Measurements from ENCODE around the gene MESP2. TPM values are rescaled to one million over a fixed set of nuclear protein-coding genes. Genes with fewer than 3 reads are reported as not detected.

The MESP2 gene
- total and polyA plus RNA-seq, 2 of the 13 experiments (the other 11 are each of a cell fraction or from before 2014, with no cell fraction given), result not detected

DNA sequence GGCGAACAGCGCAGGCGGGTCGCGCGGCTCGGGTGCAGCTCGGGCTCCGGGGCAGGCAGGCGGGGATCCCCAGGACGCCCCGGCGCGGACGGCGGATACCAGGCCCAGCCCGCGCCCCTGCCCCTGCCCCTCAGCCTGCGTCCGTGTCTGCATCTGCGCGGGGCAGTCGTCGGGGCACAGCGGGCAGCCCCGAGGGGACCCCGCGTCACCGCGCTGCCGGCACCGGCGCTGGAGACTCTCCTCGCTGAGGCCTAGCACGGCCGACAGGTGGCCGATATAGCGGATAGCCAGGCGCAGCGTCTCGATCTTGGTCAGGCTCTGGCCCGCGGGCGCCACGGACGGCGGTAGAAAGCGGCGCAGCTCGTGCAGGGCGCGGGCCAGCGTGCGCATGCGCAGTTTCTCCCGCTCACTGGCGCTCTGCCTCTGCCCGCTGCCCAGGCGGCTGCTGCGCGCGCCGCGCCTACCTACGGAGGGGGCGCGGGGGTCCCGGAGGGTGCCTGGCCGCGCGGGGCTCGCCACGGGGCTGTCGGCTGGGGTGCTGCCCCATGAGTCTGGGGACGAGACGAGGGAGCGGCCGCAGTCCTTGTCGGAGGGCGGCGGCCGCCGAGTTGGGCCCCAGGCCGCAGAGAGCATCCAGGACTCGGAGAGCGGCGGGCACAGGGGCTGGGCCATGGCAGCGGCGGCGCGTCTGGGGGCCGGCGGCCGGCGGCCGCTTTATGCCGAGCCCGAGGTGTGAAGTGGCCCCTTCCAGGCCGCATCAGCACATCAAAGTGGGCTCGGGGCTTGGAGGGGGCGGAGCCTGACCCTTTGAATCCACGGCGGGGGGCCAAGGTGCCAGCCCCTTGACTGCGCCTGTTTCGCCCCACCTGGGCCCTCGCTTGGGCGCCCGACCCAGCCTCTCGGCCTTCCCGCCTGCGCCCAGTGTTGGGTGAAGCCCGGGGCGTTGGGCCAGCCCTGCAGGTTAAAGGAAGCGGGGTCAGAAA lies 25.3 kb upstream of the MESP2 start, which contains the start of gene MESP1 (continued):
- TF ChIP-seq ZKSCAN1 (IDR thresholded peaks at IDR 0.05; ENCODE audit: low read length), result no peak
- no peak for TF ChIP-seq ZNF503 (CRISPR knock-in tag; IDR thresholded peaks at IDR 0.05)
- TF ChIP-seq ZNF121 (CRISPR knock-in tag; IDR thresholded peaks at IDR 0.05), result no peak
- TF ChIP-seq, protein P1, sequence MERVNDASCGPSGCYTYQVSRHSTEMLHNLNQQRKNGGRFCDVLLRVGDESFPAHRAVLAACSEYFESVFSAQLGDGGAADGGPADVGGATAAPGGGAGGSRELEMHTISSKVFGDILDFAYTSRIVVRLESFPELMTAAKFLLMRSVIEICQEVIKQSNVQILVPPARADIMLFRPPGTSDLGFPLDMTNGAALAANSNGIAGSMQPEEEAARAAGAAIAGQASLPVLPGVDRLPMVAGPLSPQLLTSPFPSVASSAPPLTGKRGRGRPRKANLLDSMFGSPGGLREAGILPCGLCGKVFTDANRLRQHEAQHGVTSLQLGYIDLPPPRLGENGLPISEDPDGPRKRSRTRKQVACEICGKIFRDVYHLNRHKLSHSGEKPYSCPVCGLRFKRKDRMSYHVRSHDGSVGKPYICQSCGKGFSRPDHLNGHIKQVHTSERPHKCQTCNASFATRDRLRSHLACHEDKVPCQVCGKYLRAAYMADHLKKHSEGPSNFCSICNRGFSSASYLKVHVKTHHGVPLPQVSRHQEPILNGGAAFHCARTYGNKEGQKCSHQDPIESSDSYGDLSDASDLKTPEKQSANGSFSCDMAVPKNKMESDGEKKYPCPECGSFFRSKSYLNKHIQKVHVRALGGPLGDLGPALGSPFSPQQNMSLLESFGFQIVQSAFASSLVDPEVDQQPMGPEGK (CRISPR knock-in tag; IDR thresholded peaks at IDR 0.05), result no peak
- TF ChIP-seq ZNF552 (CRISPR knock-in tag; IDR thresholded peaks at IDR 0.05; ENCODE audit: borderline replicate concordance), result no peak
- no peak for TF ChIP-seq ZNF367 (CRISPR knock-in tag; IDR thresholded peaks at IDR 0.05; ENCODE audit: borderline replicate concordance)
- peak; percentile 48; the same call in 1 of the 2 replicates for TF ChIP-seq CREBL2 (CRISPR knock-in tag; IDR thresholded peaks at IDR 0.05; ENCODE audit: borderline replicate concordance)
- TF ChIP-seq SUZ12 (IDR thresholded peaks at IDR 0.05; ENCODE audit: low read depth, low read length), result no peak
- TF ChIP-seq ZFX (CRISPR knock-in tag; IDR thresholded peaks at IDR 0.05; ENCODE audit: low read depth), result peak; percentile 85
- TF ChIP-seq NCOR1 (IDR thresholded peaks at IDR 0.05; ENCODE audit: borderline replicate concordance, low read length), result no peak
- no peak for TF ChIP-seq ZNF382 (CRISPR knock-in tag; IDR thresholded peaks at IDR 0.05; ENCODE audit: borderline replicate concordance)
- TF ChIP-seq POGZ (CRISPR knock-in tag; IDR thresholded peaks at IDR 0.05), result 0 out of 2 replicates have a peak, but pooled peaks have one; percentile 22
- 0 out of 2 replicates have a peak, but pooled peaks have one; percentile 58 for TF ChIP-seq BRCA1 (CRISPR knock-in tag; IDR thresholded peaks at IDR 0.05)
- peak; percentile 74 for TF ChIP-seq ZNF124 (CRISPR knock-in tag; IDR thresholded peaks at IDR 0.05)
- peak; percentile 50; the same call in 1 of the 2 replicates for TF ChIP-seq HINFP (CRISPR knock-in tag; IDR thresholded peaks at IDR 0.05; ENCODE audit: low read depth)
- TF ChIP-seq, protein P2, sequence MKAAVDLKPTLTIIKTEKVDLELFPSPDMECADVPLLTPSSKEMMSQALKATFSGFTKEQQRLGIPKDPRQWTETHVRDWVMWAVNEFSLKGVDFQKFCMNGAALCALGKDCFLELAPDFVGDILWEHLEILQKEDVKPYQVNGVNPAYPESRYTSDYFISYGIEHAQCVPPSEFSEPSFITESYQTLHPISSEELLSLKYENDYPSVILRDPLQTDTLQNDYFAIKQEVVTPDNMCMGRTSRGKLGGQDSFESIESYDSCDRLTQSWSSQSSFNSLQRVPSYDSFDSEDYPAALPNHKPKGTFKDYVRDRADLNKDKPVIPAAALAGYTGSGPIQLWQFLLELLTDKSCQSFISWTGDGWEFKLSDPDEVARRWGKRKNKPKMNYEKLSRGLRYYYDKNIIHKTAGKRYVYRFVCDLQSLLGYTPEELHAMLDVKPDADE (CRISPR knock-in tag; IDR thresholded peaks at IDR 0.05), result 0 out of 2 replicates have a peak, but pooled peaks have one; percentile 28
- peak; percentile 65; the same call in 1 of the 2 replicates for TF ChIP-seq ATF7-NPFF (CRISPR knock-in tag; IDR thresholded peaks at IDR 0.05; ENCODE audit: low read depth)
- TF ChIP-seq ZNF704 (CRISPR knock-in tag; IDR thresholded peaks at IDR 0.05; ENCODE audit: borderline replicate concordance), result peak; percentile 73; the same call in 1 of the 2 replicates
- peak; percentile 95 for TF ChIP-seq ZNF563 (CRISPR knock-in tag; IDR thresholded peaks at IDR 0.05)
- TF ChIP-seq ZNF484 (CRISPR knock-in tag; IDR thresholded peaks at IDR 0.05; ENCODE audit: borderline replicate concordance, low read depth), result no peak
